IMR-90 (cell line): Measurements from ENCODE around the gene RAD18. TPM values are rescaled to one million over a fixed set of nuclear protein-coding genes. Genes with fewer than 3 reads are reported as not detected.

Experiments
- ATAC-seq: fragments of 200-7000 bp; cut with Tn5 transposase; 2 replicates; pipeline ENCODE4 v1.9.1; 2020; ENCODE audit warnings: low read depth, mild to moderate bottlenecking, moderate library complexity
- BruUV-seq: library from RNA; stranded (reverse); fragments of 400-500 nt; replicated peaks from 2 replicates; lab custom pipeline; 2021; lab: Mats Ljungman, UMichigan
- CTCF ChIA-PET: fragments of 300-600 bp; formaldehyde crosslinking; extraction: SDS; loops from one replicate; lab custom pipeline; 2021; ENCODE audit warnings: antibody characterized with exemption; lab: Yijun Ruan, JAX
- POLR2A ChIA-PET: fragments of 300-600 bp; sonication (Branson Sonifier 250); formaldehyde crosslinking; loops from one replicate; lab custom pipeline; 2022; ENCODE audit warnings: antibody characterized with exemption; ENCODE audit not compliant: unreplicated experiment; lab: Charles Lee
- DNase-seq: peaks from one replicate; pipeline ENCODE4 v3.0.0; 2013
- H2AFZ ChIP-seq: replicated peaks from 2 replicates; pipeline ENCODE3; 2013; ENCODE audit warnings: low read length, mild to moderate bottlenecking; ENCODE audit not compliant: poor library complexity
- H2AK5ac ChIP-seq: 2 replicates; pipeline ENCODE4 v1.6.1; 2013; ENCODE audit warnings: low read depth, low read length, inconsistent platforms
- H2AK9ac ChIP-seq: replicated peaks from 2 replicates; pipeline ENCODE3; 2013; ENCODE audit warnings: mild to moderate bottlenecking, low read depth, low read length, moderate library complexity; ENCODE audit not compliant: poor library complexity
- H2BK120ac ChIP-seq: 2 replicates; pipeline ENCODE4 v1.6.1; 2013; ENCODE audit warnings: low read depth, low read length, inconsistent platforms
- H2BK15ac ChIP-seq: 3 replicates; pipeline ENCODE4 v1.6.1; 2013; ENCODE audit warnings: low read depth, low read length, inconsistent platforms
- H2BK20ac ChIP-seq: 2 replicates; pipeline ENCODE4 v1.6.1; 2013; ENCODE audit warnings: low read depth, mild to moderate bottlenecking, inconsistent platforms, low read length, moderate library complexity
- H2BK5ac ChIP-seq: 2 replicates; pipeline ENCODE4 v1.6.1; 2013; ENCODE audit warnings: mild to moderate bottlenecking, low read depth, low read length, inconsistent platforms; ENCODE audit not compliant: poor library complexity, severe bottlenecking
- H3K14ac ChIP-seq: replicated peaks from 2 replicates; pipeline ENCODE4 v1.6.1; 2013; ENCODE audit warnings: low read depth, low read length, inconsistent platforms
- H3K18ac ChIP-seq: 2 replicates; pipeline ENCODE4 v1.6.1; 2013; ENCODE audit warnings: low read depth, low read length, control low read depth
- H3K23ac ChIP-seq: 2 replicates; pipeline ENCODE4 v1.6.1; 2013; ENCODE audit warnings: low read depth, low read length, inconsistent platforms
- H3K27ac ChIP-seq: 2 replicates; pipeline ENCODE4 v1.5.1; 2013; ENCODE audit warnings: mild to moderate bottlenecking, control low read depth, low read length; ENCODE audit not compliant: insufficient read depth
- H3K27me3 ChIP-seq: 2 replicates; pipeline ENCODE4 v1.6.1; 2013; ENCODE audit warnings: low read length; ENCODE audit not compliant: control insufficient read depth, insufficient read depth
- H3K36me3 ChIP-seq: 2 replicates; pipeline ENCODE4 v1.6.1; 2013; ENCODE audit warnings: low read length, mixed read lengths; ENCODE audit not compliant: control insufficient read depth, insufficient read depth
- H3K4ac ChIP-seq: 2 replicates; pipeline ENCODE4 v1.6.1; 2013; ENCODE audit warnings: low read depth, low read length, inconsistent platforms
- H3K4me1 ChIP-seq: 2 replicates; pipeline ENCODE4 v1.6.1; 2013; ENCODE audit warnings: low read length, mixed read lengths; ENCODE audit not compliant: control insufficient read depth, insufficient read depth
- H3K4me2 ChIP-seq: 2 replicates; pipeline ENCODE4 v1.6.1; 2013; ENCODE audit warnings: low read depth, mild to moderate bottlenecking, control low read depth, low read length, moderate library complexity
- H3K4me3 ChIP-seq: 2 replicates; pipeline ENCODE4 v1.5.1; 2013; ENCODE audit warnings: low read depth, mild to moderate bottlenecking, control low read depth, low read length, moderate library complexity; ENCODE audit not compliant: insufficient read depth
- H3K56ac ChIP-seq: 2 replicates; pipeline ENCODE4 v1.6.1; 2013; ENCODE audit warnings: low read length, inconsistent platforms; ENCODE audit not compliant: insufficient read depth; ENCODE audit errors: extremely low read depth
- H3K79me1 ChIP-seq, 2 experiments: 2 replicates each; pipeline ENCODE4 v1.6.1; 2013; ENCODE audit warnings: low read length in 2 of 2, inconsistent platforms in 1 of 2, low read depth in 1 of 2
- H3K9ac ChIP-seq: 2 replicates; pipeline ENCODE4 v1.6.1; 2013; ENCODE audit warnings: low read depth, low read length, control low read depth
- H3K9me1 ChIP-seq: 2 replicates; pipeline ENCODE4 v1.6.1; 2013; ENCODE audit warnings: low read length, inconsistent platforms; ENCODE audit not compliant: insufficient read depth
- H3K9me3 ChIP-seq: 2 replicates; pipeline ENCODE4 v1.6.1; 2013; ENCODE audit warnings: low read length; ENCODE audit not compliant: control insufficient read depth, insufficient read depth
- H4K20me1 ChIP-seq: 2 replicates; pipeline ENCODE4 v1.6.1; 2013; ENCODE audit warnings: low read length, inconsistent platforms; ENCODE audit not compliant: insufficient read depth
- H4K5ac ChIP-seq: 2 replicates; pipeline ENCODE4 v1.6.1; 2013; ENCODE audit warnings: mild to moderate bottlenecking, low read depth, low read length, control low read depth
- H4K8ac ChIP-seq, 2 experiments: 2 replicates each; pipeline ENCODE4 v1.6.1; 2013; ENCODE audit warnings: low read depth in 2 of 2, low read length in 2 of 2, control low read depth in 1 of 2, inconsistent platforms in 1 of 2
- H4K91ac ChIP-seq: 2 replicates; pipeline ENCODE4 v1.6.1; 2013; ENCODE audit warnings: low read depth, low read length, inconsistent platforms; ENCODE audit not compliant: insufficient read depth
- RAD21 ChIP-seq: IDR thresholded peaks from 2 replicates; pipeline ENCODE4 v1.6.1; 2012; ENCODE audit warnings: low read length, improper control_type of control experiment
- USF2 ChIP-seq: fragments of 150-350 bp; IDR thresholded peaks from 2 replicates; pipeline ENCODE4 v1.6.1; 2017; ENCODE audit warnings: mild to moderate bottlenecking, antibody characterized with exemption, low read length, low read depth
- WGBS, 2 experiments: methylation state at CpG; one replicate each; pipeline versions ENCODE4 v1.1.5 to v1.1.7; 2013; ENCODE audit warnings: missing lambda C conversion rate in 2 of 2; ENCODE audit not compliant: insufficient read length in 1 of 2; ENCODE audit errors: extremely low coverage in 2 of 2; 5-methylcytosine and 5-hydroxymethylcytosine counted together
- dilution Hi-C: fragments of 300-500 bp; cut with HindIII; formaldehyde crosslinking; loops from one replicate; pipeline ENCODE4 v1.14.3; 2018; ENCODE audit warnings: low sequenced_read_pairs; ENCODE audit not compliant: unreplicated experiment
- in situ Hi-C: fragments of 300-500 bp; cut with MboI; formaldehyde crosslinking; loops from 3 replicates; pipeline ENCODE4 v1.14.3; 2019; ENCODE audit warnings: low sequenced_read_pairs, inconsistent platforms, mixed read lengths
- intact Hi-C: fragments of 100-400 bp; cut with micrococcal nuclease; formaldehyde crosslinking; loops from 2 replicates; pipeline ENCODE4 v1.10.0; 2022
- polyA plus RNA-seq, 3 experiments: library from polyadenylated mRNA; depleted of rRNA; stranded (reverse); fragments of >200 nt; gene quantifications; 2 replicates each; pipeline ENCODE4 v1.2.3, GENCODE V29; 2012; ENCODE audit warnings: low replicate concordance in 1 of 3
- total RNA-seq: library from RNA; depleted of rRNA; stranded (reverse); fragments of >200 nt; gene quantifications from 2 replicates; pipeline ENCODE4 v1.2.3, GENCODE V29; 2012

RAD18 gene
- total and polyA plus RNA-seq, 2 of the 4 experiments (the other 2 are of a cell fraction), result 8.2 to 17.2 TPM

- Histone ChIP-seq H3K27me3 (peaks cover 2% of the 10 kb centered on the region; the same call in 1 of the 2 replicates), H2BK20ac (no peak overlapping the region), H2BK5ac (no peak overlapping the region), H3K4me1 (peaks cover 3% of the 10 kb centered on the region; the same call in 1 of the 2 replicates), H2AK5ac (no peak overlapping the region), H3K4me2 (no peak overlapping the region), H4K20me1 (no peaks in the 10 kb centered on the region), H3K18ac (no peak overlapping the region), H2BK15ac (no peak overlapping the region), H2AFZ (peak overlapping the region; percentile 25), H3K36me3 (no peaks in the 10 kb centered on the region), H2BK120ac (no peak overlapping the region), H3K79me1 (peaks cover 6 to 7% of the 10 kb centered on the region in 2 experiments; a peak in 3 of 4 replicates), H3K23ac (no peak overlapping the region), H4K91ac (no peak overlapping the region), H3K56ac (no peak overlapping the region), H3K4me3 (no peak overlapping the region), H2AK9ac (peak overlapping the region; percentile 20), H3K14ac (no peak overlapping the region), H3K9me1 (no peaks in the 10 kb centered on the region), H4K8ac (no peak overlapping the region), H3K9ac (no peak overlapping the region), H3K4ac (no peak overlapping the region), H3K9me3 (no peaks in the 10 kb centered on the region), H4K5ac (no peak overlapping the region), H3K27ac (no peak overlapping the region)
- in situ Hi-C loops (loop anchor here (10.0 kb wide), 1 partner anchor 193 kb away; no protein-coding TSS in a partner anchor), intact Hi-C loops (loop anchor here (10.0 kb wide), 2 partner anchors 303 to 523 kb away; no protein-coding TSS in a partner anchor), dilution Hi-C loops (no loop called here)
- 94% methylated on average over 3 of the region's 5 CpGs; no CpG with 5 or more reads in 1 of the 2 experiments for WGBS, 2 experiments
- CTCF ChIA-PET, result no interaction called here
- ATAC-seq (no peak), DNase-seq (no peak)
- 0 out of 2 replicates have a peak, but pooled peaks have one; percentile 34 for TF ChIP-seq USF2
- no peak for TF ChIP-seq RAD21
- POLR2A ChIA-PET, result no interaction called here
- no TSS peak for BruUV-seq
These were observed 4.3 kb upstream of the RAD18 start for GRCh38 chr3:8967553-8967952.
